Activated T-helper 1 cell treated with anti-CD3 and anti-CD28 coated beads, Interleukin-2, amount 50 U/mL, for 16 hours (primary cell): Measurements from ENCODE around the gene CANX.
A peak's percentile ranks its signal among the peaks of the same experiment; 100 is the strongest.
"Not testable (repeated sequence)": the region's sequence is repeated elsewhere in the genome, so short reads cannot be mapped to it uniquely, and the experiment has no call there.

Experiments used
- DNase-seq, 2 donors: peaks; one replicate each; pipeline ENCODE4 v3.0.0-alpha.2; 2020; ENCODE audit warnings: low read depth in 1 of 2, low spot score in 1 of 2

Gene CANX

DNA sequence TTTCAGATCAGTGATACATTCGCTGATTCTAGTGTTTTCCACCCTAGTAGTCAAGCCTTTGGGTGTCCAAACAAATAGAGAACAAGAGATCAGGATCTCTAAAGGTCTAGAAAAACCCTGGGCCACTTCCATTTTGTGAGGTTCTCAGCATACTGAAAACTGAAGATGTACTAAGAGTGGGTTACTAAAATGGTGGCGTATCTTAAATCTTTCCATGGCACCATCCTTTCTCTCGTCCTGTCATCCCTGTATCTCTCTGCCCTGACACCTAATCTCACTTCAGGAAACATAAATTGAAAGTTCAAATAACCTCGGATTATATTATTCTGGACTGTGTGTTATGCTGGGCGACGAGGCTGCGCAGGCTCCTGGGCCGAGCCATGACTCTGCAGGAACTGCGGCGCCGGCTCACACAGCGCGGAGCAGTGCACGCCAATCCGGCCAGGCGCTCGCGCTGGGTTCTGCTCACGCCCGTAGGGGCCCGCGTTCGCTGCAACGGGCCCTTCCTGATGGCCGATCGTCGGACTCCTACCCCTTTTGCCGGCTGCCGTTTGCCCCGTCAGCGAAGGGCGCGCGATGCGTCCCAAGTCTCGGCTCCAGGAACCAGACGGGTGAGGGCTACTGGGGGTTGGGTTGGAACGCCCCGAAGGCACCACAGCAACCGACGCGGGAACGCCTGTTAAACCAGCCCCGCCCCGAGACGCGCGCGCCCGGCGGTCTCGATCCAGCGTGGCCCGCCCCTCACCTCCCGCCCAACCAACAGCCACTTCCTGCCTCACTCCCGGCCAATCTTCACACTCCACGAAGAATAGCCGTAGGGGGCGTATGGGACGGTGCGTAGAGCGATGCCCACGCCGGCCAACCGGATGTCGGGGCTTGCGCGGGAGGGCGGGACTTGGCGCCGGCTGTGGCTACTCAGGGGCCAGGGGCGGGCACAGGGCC, 503 bp upstream of the CANX start:
- DNase-seq, result peak; percentile 97 to 99

DNA sequence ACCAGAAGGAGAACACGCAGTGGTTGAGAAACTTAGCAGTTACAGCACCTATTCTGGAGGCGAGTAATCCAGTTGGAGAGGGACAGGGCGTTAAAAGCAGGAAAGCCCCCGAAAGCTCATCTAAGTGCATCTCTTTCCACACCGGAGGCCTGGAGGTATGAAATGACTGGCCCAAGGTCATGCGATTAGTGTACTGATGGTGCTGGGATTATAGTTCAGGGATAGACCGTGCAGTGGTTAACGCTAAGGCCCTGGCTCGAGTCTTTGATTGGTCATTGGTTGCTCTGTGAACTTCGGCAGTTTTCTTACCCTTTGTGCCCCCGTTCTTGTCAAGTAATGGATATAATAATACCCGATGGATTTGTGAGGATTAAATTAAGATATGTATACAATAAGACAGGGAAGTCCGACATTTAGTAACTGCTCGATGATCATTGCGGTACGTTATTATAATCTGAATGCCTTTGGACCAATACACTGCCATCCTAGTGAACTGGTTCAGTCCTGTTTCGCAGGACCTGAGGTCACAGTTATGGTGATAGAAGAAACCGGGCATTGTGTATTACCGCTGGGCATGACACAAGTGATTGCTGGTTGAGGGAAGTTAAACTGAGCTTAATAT, 960 bp downstream of the CANX start:
- DNase-seq, result no peak

DNA sequence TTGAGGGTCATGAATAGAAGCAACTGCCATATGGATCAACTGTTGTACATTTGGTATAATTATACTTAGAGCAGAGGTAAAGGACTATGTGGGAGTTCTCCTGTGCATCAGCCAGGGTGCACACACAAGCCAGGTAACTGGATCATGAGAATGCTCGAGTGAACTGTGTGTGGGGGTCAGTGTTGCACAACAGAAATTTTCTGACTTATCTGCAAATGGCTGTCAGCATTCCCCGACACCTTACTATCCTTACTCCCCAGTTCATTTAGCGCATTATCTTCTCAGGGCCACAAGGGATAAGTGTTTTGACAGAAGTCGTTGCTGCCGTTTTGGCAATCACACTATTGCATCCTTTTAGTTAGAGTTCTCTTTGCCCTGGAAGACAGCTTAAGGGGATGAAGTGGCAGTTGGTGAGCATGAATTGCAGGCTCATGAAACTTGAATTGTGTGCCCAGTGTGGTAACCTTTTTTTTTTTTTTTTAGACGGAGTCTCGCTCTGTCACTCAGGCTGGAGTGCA, 1.7 kb downstream of the CANX start:
- no peak for DNase-seq

DNA sequence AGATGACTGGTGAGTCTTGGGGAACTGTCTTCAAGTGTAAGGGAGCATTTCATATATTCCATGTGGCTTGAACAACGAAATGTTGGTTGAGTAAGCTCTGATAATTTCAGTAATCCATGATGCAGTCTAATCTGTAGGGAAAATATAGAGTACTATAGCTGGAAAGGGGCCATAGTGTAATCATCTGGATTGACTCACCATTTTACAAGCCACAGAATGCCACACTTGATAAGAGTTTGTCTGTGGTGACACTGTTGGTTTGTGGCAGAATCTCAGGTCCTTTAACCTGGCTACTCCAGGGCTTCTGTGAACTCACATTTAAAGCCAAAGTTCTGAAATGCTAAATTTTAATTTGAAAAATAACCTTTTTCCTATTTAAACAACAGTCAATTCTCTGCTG, 17.5 kb downstream of the CANX start:
- no peak for DNase-seq

DNA sequence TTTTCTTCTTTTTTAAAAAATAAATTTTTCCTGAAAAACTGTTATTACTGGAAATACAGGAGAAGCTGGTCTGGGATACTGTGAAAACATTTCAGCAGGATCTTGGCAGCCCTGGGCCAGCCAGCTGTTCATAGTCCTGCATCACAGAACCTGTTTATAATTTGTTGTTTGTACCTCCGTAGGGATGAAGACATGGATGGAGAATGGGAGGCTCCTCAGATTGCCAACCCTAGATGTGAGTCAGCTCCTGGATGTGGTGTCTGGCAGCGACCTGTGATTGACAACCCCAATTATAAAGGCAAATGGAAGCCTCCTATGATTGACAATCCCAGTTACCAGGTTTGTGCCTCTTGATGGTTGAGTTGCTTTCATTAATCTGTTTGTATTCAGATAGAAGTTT, 21.5 kb downstream of the CANX start:
- no peak for DNase-seq

DNA sequence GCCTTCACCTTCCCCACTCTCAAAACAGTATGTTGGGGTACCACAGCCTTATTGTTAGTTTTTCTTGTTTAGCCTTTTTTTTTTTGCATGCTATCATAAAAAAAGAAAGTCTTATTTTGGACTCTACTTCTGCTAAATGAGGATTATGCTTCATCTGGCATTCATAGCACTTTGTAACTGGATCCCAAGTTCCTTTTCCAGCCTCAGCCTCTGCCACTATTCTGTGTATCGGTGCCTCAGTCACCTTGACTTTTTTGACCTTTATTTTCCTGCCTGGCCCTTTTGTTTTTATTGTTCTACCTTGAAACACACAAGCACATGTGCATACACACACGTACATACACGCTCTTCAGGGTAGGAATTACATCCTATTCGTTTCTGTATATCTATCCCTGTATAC, 25.4 kb downstream of the CANX start:
- DNase-seq, result no peak

DNA sequence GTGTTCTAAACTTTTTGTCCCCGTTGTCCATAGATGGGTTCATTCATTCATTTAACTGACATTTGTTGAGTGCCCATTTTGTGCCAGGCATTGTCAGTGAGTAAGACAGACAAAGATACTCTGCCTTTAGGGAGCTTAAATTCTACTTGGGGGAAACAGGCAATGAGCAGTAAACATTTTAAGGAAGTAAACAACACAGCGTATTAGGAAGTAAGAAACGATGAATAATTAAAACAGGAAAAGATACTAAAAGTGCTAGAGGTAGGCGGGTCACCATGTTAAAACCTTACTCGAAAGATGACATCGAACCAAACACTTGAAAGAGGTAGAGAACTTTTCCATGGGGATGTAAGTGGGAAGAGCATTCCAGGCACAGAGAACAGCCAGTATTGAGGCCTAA, 28.3 kb downstream of the CANX start:
- no peak for DNase-seq

DNA sequence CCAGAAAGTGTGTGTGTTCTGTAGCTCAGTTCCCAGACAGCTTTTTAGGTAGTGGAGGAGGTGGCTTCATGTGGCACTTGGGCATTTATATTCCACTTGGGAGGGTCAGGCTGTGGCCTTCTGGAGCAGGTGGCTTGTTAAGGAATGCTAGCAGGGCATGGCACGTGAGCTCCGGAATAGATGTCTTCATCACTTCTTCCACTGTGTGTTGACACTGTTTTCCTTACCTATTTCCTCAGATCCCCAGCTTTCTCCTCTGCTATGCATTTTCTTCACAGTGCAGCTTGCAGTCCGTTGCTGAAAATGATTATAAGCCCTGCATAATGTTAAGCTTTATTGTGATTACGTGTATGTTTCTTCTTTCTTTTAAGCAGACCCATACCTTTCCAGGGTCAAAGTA, 30.5 kb downstream of the CANX start:
- DNase-seq, result no peak

DNA sequence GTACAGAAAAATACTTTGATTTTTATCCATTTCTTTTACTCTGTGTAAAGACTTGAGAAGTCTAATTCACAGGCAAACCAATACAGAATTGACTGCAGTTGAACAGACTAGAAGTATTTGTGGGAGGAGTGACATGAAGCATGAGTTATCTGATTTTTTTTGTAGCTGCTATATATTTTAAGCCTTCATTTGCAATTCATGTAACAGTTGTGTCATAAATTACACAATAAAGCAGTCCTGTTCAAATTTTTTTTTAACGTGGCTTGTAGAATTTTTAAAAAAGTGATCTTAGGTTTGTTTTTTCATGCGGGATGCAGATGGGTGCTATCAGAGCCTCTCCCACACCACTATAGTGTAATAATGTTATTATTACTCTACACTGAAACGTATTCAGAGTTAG, 31.0 kb downstream of the CANX start:
- DNase-seq, result no peak

DNA sequence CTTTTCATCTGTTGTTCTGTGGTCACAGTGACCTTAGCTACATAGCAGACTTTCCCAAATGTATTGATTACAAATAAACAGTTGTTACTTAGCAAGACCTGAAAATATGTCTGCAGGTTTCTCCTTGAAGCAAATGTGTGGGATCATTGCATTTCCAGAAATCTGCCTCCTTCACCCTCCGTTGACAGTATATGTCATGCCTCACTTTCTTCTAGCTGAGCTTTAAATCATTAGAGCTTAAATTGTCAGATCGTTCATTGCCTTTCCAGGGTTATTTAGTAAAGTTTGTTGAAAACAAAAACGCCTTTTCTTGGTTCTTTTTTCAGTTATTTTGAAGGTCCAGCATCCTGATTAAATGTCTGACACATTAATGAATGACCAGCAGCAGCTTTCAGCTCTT, 31.6 kb downstream of the CANX start:
- no peak for DNase-seq

DNA sequence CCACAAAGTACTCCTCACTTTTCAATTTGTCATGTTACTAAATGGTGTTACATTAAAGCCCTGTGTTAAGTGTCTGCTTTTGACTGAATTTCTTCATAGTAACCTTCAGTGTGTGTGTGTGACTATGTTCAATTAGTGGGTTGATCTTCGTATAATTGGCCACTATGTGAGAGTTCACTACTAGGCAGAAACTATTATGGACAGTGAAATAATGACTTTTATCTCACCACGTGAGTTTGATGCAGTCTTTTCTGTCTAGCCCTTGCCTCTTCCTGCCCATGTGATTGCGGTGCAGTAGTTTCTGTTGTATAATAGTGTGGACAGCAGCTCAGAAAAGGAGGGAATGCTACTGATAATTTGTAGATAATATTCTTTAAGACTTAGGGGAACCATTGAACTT, 32.1 kb downstream of the CANX start:
- DNase-seq, result no peak

DNA sequence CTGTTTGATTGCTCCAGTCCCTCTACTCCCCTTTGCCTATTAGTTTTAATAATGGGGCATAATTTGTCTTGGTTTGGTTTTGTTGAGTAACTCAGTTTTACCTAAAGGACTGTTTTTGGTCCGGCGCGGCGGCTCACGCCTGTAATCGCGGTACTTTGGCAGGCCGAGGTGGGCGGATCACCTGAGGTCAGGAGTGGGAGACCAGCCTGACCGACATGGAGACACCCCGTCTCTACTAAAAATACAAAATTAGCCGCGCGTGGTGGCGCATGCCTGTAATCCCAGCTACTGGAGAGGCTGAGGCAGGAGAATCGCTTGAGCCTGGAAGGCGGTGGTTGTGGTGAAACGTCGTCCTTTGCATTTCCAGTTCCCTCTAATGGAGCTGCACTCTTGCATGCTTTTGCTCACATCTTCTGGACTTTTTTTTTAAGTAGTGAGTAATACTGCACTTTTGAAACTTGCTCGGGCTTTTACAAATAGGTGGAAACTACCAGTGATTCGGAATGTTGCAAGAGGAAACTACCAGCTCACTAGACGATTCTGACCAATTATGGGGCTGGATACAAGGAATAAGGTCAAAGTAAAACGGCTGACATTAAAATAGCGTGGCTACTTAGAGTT, 33.1 kb downstream of the CANX start:
- no peak for DNase-seq

DNA sequence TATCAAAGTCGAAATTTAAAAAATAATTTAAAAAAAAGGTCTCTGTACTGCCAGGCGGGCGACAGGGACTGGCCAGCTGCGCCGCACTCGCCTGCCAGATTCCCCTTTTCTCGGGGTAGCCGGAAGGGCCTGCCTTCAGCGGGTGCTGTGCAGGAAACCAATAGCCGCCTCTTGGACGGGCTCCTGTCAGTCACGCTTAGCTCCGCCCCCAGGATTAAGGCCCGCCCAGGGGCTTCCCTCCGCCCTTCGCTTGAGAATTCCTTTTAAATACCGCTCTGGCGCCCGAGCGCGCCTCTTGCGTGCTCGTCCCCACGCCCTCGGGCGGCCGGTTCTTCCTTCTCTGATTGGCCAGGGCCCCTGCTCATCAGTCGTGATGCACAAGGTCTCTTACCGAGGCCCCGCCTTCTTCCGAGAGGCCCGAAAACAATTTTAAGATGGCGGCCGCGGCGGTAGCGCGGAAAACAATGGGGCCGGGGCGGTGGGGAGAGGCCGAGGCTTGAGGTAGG, 33.7 kb downstream of the CANX start, which contains the start of gene MAML1:
Gene MAML1 (plus strand): TSS at position 411 of the 506 bp plus-strand sequence. CDS start 291 bp downstream, outside the sequence.
- DNase-seq, result peak; percentile 97 to 98

DNA sequence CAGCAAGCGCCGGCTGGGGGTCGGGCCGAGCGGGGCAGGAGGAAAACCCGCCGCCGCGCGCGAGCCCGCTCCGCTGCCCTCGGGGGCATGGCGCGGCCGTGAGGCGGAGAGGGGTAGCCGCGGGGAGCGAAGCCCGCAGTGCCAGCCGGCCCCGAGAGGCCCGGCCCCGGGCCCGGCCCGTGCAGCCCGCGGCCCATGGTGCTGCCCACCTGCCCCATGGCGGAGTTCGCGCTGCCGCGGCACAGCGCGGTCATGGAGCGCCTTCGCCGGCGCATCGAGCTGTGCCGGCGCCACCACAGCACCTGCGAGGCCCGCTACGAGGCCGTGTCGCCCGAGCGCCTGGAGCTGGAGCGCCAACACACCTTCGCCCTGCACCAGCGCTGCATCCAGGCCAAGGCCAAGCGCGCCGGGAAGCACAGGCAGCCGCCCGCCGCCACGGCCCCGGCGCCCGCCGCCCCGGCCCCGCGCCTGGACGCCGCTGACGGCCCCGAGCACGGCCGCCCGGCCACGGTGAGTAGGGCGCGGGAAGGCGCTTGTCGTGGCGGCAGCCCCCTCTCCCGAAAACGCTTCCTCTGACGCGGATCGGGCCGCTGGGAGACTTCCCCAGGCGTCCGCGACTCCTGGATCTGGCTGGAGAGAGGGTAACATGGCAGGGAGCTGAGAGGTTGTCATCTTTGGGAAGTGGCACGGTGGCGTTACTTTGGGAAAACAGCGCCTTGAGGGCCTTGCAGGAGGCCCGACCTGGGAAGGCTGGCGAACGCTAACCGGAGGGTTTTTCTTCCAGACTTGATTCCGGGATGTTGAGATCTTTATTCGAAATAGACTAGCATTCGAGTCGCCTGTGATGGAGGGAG, 34.4 kb downstream of the CANX start:
- DNase-seq, result no peak

DNA sequence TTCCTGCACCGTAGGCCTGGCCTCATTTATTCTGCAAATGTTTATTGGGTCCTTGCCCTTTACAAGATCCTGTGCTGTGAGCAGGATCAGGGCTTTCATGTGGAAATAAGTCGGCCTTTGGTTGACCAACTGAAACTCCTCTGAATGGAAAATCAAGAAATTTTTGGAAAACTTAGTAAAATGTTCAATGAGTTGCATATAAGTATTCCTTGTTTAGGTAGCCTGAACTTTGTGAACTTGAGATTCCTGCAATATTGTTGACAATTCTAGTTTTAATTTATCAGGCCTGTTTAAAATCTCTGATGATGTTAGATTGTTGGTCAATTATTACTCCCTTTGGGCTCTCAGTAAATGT, 35.0 kb downstream of the CANX start:
- DNase-seq, result no peak

DNA sequence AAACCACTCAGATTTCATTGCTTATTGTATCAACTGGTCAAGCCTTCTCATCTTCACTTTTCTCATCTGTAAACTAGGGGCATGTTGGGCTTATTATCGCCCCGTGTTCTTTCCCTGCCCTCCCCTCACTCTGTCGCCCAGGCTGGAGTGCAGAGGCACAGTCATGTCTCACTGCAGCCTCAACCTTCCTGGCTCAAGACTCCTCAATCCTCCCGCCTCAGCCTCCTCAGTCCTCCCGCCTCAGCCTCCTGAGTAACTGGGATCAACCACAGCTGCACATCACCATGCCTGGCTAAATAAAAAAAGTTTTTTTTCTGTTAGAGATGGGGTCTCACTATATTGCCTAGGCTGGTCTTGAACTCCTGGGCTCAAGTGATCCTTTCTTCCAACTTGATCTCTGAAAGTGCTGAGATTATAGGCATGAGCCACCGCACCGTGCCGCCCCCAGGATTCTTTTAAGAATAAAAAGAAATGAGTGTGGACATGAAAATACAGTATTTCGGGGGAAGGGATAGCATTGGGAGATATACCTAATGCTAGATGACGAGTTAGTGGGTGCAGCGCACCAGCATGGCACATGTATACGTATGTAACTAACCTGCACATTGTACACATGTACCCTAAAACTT, 35.9 kb downstream of the CANX start:
- no peak for DNase-seq

DNA sequence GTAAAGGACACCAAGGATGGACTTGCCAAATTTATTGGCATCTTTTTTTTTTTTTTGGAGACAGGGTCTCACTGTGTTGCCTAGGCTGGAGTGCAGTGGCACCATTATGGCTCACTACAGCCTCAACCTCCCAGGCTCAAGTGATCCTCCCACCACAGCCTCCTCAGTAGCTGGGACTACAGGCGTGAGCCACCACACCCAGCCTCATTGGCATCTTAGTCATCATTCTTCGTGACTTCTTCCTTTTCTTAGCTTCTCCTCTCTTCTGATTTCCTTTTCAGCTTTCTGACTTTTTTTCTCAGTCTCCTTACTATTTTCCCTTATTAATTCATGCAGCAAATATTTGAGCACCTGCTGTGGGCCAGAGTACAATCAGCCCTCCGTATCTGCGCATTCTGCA, 40.0 kb downstream of the CANX start:
- no peak for DNase-seq

DNA sequence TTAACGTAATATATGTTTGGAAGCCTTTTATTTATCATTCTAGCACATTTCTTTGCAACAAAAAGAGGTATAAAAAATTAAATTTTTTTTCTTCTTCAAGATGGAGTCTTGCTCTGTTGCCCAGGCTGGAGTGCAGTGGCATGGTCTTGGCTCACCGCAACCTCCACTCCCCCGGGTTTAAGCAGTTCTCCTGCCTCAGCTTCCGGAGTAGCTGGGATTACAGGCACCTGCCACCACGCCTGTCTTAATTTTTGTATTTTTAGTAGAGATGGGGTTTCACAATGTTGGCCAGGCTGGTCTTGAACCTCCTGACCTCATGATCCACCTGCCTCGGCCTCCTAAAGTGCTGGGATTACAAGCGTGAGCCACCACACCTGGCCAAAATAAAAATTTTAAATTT, 45.3 kb downstream of the CANX start:
- not testable (repeated sequence) for DNase-seq

DNA sequence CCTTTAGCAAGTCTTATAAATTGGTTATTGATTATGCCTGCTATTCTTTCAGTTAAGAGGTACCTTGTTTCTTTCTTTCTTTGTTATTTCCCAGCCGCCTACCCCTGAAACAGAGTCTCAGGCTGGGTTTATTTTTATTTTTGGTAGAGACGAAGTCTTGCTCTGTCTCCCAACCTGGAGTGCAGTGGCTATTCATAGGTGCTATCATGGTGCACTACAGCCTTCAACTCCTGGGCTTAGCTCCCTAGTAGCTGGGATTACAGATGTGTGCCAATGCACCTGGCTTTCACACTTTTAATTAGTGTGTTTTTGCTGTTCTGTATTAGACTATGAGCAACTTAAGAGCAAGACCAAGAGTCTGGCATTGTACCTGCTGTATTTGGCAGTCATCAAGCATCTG, 48.1 kb downstream of the CANX start:
- DNase-seq, result no peak

DNA sequence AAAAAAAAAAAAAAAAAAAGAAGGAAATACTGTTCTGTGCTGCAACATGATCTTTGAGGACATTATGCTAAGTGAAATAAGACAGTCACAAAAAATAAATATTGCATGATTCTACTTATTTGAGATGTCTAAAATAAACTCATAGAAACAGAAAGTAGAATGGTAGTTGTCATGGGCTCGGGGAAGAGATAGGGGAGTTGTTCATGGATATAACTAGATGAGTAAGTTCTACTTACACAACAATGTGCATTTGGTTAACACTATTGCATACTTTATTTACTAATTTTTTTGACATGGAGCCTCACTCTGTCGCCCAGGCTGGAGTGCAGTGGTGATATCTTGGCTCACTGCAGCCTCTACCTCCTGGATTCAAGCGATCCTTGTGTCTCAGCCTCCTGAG, 49.0 kb downstream of the CANX start:
- DNase-seq, result no peak
